ENCODE data around the gene NISCH. TPM values are rescaled to one million over a fixed set of nuclear protein-coding genes. Genes with fewer than 3 reads are reported as not detected.

The NISCH gene
- total RNA-seq, 2 experiments from 2014 or later, result 77.2 to 82.6 TPM

DNA sequence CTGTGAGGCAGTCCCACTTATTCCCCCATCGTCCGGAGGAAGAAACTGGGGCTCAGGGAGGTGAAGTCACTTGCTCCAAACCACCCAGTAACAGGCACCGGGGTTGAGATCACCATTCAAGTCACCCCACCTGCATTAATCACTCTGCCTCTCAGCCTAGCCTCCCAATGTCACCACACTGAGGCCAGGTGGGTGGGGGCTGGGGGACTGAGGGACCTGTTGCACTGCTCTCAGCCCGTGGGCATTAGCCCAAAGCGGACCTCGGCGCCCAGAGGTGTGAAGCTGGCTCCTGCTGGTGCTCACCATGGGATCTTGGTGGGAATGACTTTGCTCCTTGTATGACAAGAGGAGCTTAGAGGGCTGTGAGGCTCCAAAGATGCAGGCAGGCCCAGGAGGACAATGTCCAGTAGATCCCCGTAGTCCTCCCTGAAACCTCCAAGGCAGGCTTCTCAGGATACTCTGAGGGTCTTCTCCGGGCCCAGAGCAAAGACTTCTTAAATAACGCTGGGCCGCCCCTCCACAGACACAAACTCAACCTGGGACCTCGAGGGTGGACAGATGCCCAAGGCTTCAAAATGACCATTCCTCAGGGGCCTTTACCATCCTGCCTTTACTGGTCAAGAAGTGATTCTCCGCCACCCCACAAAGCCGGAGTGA is 76.6 kb downstream of the NISCH start:
- DNase-seq, result no peak
- ChIA-PET CTCF (no interaction called here), POLR2A (interaction anchor here (0.7 kb wide), 1 partner anchor 1050 kb away, joined by 3 read pairs; no protein-coding TSS in a partner anchor)
- Mint-ChIP-seq H3K36me3 (ENCODE audit: low read depth) (peaks cover 12% of the 10 kb centered on the region), H3K27ac (peak overlapping the region; percentile 68), H3K27me3 (ENCODE audit: low read depth) (no peaks in the 10 kb centered on the region), H3K4me1 (ENCODE audit: low read depth) (peaks cover 30% of the 10 kb centered on the region), H3K4me3 (peak overlapping the region; percentile 80), H3K9me3 (ENCODE audit: insufficient read depth) (no peaks in the 10 kb centered on the region)
- ATAC-seq, result no peak

GRCh38 chr3:52532517-52532837 is 77.1 kb downstream of the NISCH start:
- peaks cover 10% of the 10 kb centered on the region for H3K36me3 Mint-ChIP-seq (ENCODE audit: low read depth)
- no peaks in the 10 kb centered on the region for H3K27me3 Mint-ChIP-seq (ENCODE audit: low read depth)
- CTCF ChIA-PET, result no interaction called here
- peak overlapping the region; percentile 68 for H3K27ac Mint-ChIP-seq
- peak; percentile 40 for DNase-seq
- POLR2A ChIA-PET, result interaction anchor here (0.7 kb wide), 1 partner anchor 1050 kb away, joined by 3 read pairs; no protein-coding TSS in a partner anchor
- no peak for ATAC-seq
- no peaks in the 10 kb centered on the region for H3K9me3 Mint-ChIP-seq (ENCODE audit: insufficient read depth)
- peaks cover 34% of the 10 kb centered on the region for H3K4me1 Mint-ChIP-seq (ENCODE audit: low read depth)
- peak overlapping the region; percentile 80 for H3K4me3 Mint-ChIP-seq

DNA sequence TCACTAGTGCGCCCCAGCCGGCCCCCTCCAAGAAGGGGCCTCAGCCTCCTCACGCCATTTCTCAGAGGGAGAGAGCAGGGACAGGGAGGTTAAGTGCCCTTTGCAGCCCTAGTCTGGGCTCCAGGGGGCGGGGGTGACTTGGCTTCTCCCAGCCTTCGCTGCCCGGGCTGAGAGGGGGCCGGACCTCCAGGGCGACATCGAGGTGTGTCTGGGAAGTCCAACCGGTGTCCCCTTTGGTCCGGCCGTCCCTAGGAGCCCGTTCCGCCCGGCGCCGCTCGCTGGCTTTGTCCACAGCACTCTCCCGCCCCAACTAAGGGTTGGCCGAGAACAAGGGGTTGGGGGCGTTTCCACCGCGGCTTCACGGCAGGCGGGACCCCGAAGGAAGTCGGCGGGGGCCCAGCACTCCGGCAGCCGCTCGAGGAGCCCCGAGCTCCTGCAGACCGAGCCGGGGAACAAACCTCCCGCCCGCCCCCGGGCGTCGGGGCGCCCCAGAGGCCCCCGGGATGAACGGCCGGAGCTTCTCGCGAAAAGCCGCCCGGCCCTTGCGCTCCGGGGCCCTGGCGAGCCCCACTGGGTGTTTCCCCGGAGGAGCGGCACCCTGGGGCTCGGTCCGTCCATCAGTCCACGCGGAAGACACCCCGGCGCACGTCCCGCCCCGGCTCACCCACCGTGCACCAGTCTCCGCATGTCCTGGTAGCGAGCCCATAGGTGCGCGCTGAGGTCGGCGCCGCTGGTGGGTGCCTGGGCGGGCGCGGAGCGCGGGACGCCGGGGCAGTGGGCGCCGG is 77.6 kb downstream of the NISCH start:
- CTCF ChIA-PET, result no interaction called here

GRCh38 chr3:52533623-52534280 is 78.3 kb downstream of the NISCH start, which contains the start of gene NT5DC2:
Gene NT5DC2 (minus strand): TSS chr3:52533857. CDS start chr3:52533737, 120 bp downstream.
- Mint-ChIP-seq H3K9me3 (ENCODE audit: insufficient read depth) (no peaks in the 10 kb centered on the region), H3K4me3 (peak within 1 kb of the TSS; percentile 80), H3K27ac (peak within 1 kb of the TSS; percentile 68), H3K27me3 (ENCODE audit: low read depth) (no peaks in the 10 kb centered on the region), H3K4me1 (ENCODE audit: low read depth) (peaks cover 44% of the 10 kb centered on the region), H3K36me3 (ENCODE audit: low read depth) (peaks cover 12% of the 10 kb centered on the region)
- ATAC-seq, result peak; percentile 50
- CTCF ChIA-PET, result no interaction called here
- POLR2A ChIA-PET, result no interaction called here
- DNase-seq, result peak; percentile 73

More for the DNA sequence above, 77.6 kb downstream of the NISCH start:
- ATAC-seq (peak; percentile 7), DNase-seq (peak; percentile 40)
- Mint-ChIP-seq H3K4me3 (peak overlapping the region; percentile 80), H3K27ac (peak overlapping the region; percentile 68), H3K27me3 (ENCODE audit: low read depth) (no peaks in the 10 kb centered on the region), H3K36me3 (ENCODE audit: low read depth) (peaks cover 10% of the 10 kb centered on the region), H3K4me1 (ENCODE audit: low read depth) (peaks cover 39% of the 10 kb centered on the region), H3K9me3 (ENCODE audit: insufficient read depth) (no peaks in the 10 kb centered on the region)
- POLR2A ChIA-PET, result no interaction called here

- no peak for ATAC-seq
Measured at GRCh38 chr3:52534281-52535183, 79.1 kb downstream of the NISCH start.

GRCh38 chr3:52535411-52536111 is 80.2 kb downstream of the NISCH start:
- ChIA-PET CTCF (interaction anchor here (0.8 to 1.3 kb wide), 3 partner anchors 9 to 90 kb away, joined by 3 to 6 read pairs (median 4); no protein-coding TSS in a partner anchor), POLR2A (interaction anchor here (0.7 to 1.1 kb wide), 4 partner anchors 8 to 171 kb away, joined by 3 to 4 read pairs (median 3); no protein-coding TSS in a partner anchor)
- Mint-ChIP-seq H3K4me1 (ENCODE audit: low read depth) (peaks cover 54% of the 10 kb centered on the region), H3K27ac (peak overlapping the region; percentile 97), H3K4me3 (peak overlapping the region; percentile 97), H3K27me3 (ENCODE audit: low read depth) (no peaks in the 10 kb centered on the region), H3K9me3 (ENCODE audit: insufficient read depth) (no peaks in the 10 kb centered on the region), H3K36me3 (ENCODE audit: low read depth) (peaks cover 20% of the 10 kb centered on the region)
- DNase-seq, result no peak
- no peak for ATAC-seq

More at GRCh38 chr3:52534281-52535183, 79.1 kb downstream of the NISCH start:
- ChIA-PET CTCF (no interaction called here), POLR2A (no interaction called here)
- peak overlapping the region; percentile 68 for H3K27ac Mint-ChIP-seq
- H3K4me1 Mint-ChIP-seq (ENCODE audit: low read depth), result peaks cover 51% of the 10 kb centered on the region
- no peaks in the 10 kb centered on the region for H3K9me3 Mint-ChIP-seq (ENCODE audit: insufficient read depth)
- DNase-seq, result no peak
- H3K27me3 Mint-ChIP-seq (ENCODE audit: low read depth), result no peaks in the 10 kb centered on the region
- H3K4me3 Mint-ChIP-seq, result peak overlapping the region; percentile 78
- peaks cover 18% of the 10 kb centered on the region for H3K36me3 Mint-ChIP-seq (ENCODE audit: low read depth)

GRCh38 chr3:52536112-52536368 is 80.6 kb downstream of the NISCH start:
- ChIA-PET POLR2A (interaction anchor here (0.7 to 1.1 kb wide), 4 partner anchors 8 to 171 kb away, joined by 3 to 4 read pairs (median 3); no protein-coding TSS in a partner anchor), CTCF (interaction anchor here (0.8 to 1.3 kb wide), 3 partner anchors 10 to 90 kb away, joined by 3 to 6 read pairs (median 4); no protein-coding TSS in a partner anchor)
- peak overlapping the region; percentile 97 for H3K4me3 Mint-ChIP-seq
- DNase-seq, result no peak
- H3K4me1 Mint-ChIP-seq (ENCODE audit: low read depth), result peaks cover 56% of the 10 kb centered on the region
- no peak for ATAC-seq
- peak overlapping the region; percentile 97 for H3K27ac Mint-ChIP-seq
- H3K27me3 Mint-ChIP-seq (ENCODE audit: low read depth), result no peaks in the 10 kb centered on the region
- H3K9me3 Mint-ChIP-seq (ENCODE audit: insufficient read depth), result no peaks in the 10 kb centered on the region
- peaks cover 25% of the 10 kb centered on the region for H3K36me3 Mint-ChIP-seq (ENCODE audit: low read depth)

DNA sequence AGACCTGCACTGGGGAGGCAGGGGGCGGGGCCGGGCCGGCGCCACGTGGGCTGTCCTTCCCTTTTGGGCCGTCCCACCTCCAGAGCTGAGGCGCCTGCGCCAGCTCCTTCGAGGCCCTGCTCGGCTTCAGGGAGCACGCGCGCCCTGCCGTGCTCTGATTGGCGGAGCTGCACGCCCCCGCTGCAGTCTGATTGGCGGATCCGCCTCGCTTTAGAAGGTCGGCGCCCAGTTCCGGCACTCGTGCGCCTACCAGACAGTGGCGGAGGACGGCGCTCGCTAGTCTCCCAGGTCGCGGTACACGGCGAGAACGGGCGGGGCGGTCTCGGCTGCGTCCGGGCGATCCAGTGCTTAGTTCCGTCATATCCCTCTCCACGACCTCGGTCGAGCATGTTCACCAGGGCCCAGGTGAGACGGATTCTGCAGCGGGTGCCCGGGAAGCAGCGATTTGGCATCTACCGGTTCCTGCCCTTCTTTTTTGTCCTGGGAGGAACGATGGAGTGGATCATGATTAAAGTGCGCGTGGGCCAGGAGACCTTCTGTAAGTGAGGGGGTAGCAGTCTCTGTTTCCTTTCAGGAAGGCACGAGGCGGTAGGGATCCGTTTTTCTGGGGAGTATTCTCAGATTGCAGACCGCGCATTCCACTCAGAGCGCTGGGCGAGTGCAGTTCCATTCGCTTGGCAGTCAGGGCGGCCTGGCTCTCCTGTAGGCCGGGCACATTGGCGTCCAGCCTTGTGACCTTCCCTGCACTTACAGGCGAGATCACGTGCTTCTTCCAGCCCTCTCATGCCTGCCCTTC is 81.2 kb downstream of the NISCH start, which contains the start of gene UQCC5:
Gene UQCC5, plus strand, starts transcription at position 237 of the 796 bp plus-strand sequence. Its CDS starts 151 bp downstream, at position 388.
- DNase-seq (peak; percentile 98), ATAC-seq (peak; percentile 94)
- Mint-ChIP-seq H3K4me1 (ENCODE audit: low read depth) (peaks cover 61% of the 10 kb centered on the region), H3K36me3 (ENCODE audit: low read depth) (peaks cover 30% of the 10 kb centered on the region), H3K27ac (peak within 1 kb of the TSS; percentile 97), H3K4me3 (peak within 1 kb of the TSS; percentile 97), H3K9me3 (ENCODE audit: insufficient read depth) (no peaks in the 10 kb centered on the region), H3K27me3 (ENCODE audit: low read depth) (no peaks in the 10 kb centered on the region)
- POLR2A ChIA-PET, result interaction anchor here (0.7 to 1.1 kb wide), 5 partner anchors 9 to 170 kb away, joined by 3 to 4 read pairs (median 3); no protein-coding TSS in a partner anchor
- CTCF ChIA-PET, result interaction anchor here (0.8 to 1.3 kb wide), 3 partner anchors 10 to 91 kb away, joined by 3 to 6 read pairs (median 4); no protein-coding TSS in a partner anchor

DNA sequence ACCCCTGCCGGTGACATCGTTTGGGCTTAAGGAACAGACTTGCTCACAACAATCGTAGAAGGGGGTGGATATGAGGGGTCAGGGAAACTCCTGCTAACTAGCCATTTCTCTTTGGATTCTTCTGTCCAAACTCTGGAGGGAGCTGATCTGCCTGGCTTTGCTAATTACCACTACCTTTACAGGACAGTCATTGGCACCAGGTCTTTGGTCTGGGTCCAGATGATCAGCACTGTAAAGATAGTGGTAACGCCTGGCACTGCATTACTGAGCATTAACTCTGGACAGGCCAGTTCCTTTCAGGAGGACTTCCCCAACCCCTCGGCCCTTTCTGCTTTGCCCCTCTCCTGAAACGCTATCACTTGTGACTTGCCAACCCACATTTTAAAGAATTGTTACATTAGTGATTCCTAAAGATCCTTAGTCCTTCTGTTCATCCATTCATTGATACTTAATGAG is 81.8 kb downstream of the NISCH start:
- Mint-ChIP-seq H3K27me3 (ENCODE audit: low read depth) (no peaks in the 10 kb centered on the region), H3K36me3 (ENCODE audit: low read depth) (peaks cover 33% of the 10 kb centered on the region), H3K27ac (peak overlapping the region; percentile 97), H3K4me3 (peak overlapping the region; percentile 97), H3K4me1 (ENCODE audit: low read depth) (peaks cover 55% of the 10 kb centered on the region), H3K9me3 (ENCODE audit: insufficient read depth) (no peaks in the 10 kb centered on the region)
- no peak for DNase-seq
- ChIA-PET POLR2A (interaction anchor here (0.6 to 0.9 kb wide), 3 partner anchors 72 to 148 kb away, joined by 3 read pairs; no protein-coding TSS in a partner anchor), CTCF (no interaction called here)
- ATAC-seq, result no peak

Measured in activated CD8-positive, alpha-beta T cell treated with anti-CD3 and anti-CD28 coated beads, Interleukin-2, amount 10 ng/mL, durations not matched to agents 7 days and 5 days (primary cell).